Kidney epithelial cell (primary cell): ENCODE measurements around the gene NEDD4L. TPM values are rescaled to one million over a fixed set of nuclear protein-coding genes. Genes with fewer than 3 reads are reported as not detected.

Source experiments
- DNase-seq: peaks from one replicate; pipeline ENCODE4 v3.0.0-alpha.2; 2010; ENCODE audit warnings: low read depth
- H3K27me3 ChIP-seq: 2 replicates; pipeline ENCODE4 v1.6.0; 2011; ENCODE audit warnings: low read length; ENCODE audit not compliant: control insufficient read depth, insufficient read depth
- H3K36me3 ChIP-seq: 2 replicates; pipeline ENCODE4 v1.5.1; 2011; ENCODE audit warnings: low read length; ENCODE audit not compliant: control insufficient read depth, insufficient read depth
- H3K4me3 ChIP-seq: 2 replicates; pipeline ENCODE4 v1.5.1; 2011; ENCODE audit warnings: low read depth, mild to moderate bottlenecking, control low read depth, low read length
- total RNA-seq: library from RNA; depleted of rRNA; stranded (reverse); fragments of >200 nt; gene quantifications from 2 replicates; pipeline ENCODE4 v1.2.3, GENCODE V29; 2015
- TF ChIP-seq, protein P1 (sequence below): IDR thresholded peaks from 2 replicates; pipeline ENCODE4 v1.5.1; 2011; ENCODE audit warnings: mild to moderate bottlenecking, moderate library complexity, low read length, control low read depth, inconsistent platforms; ENCODE audit not compliant: insufficient read depth, poor library complexity, severe bottlenecking

NEDD4L gene
- total RNA-seq, 1 donor from 2014 or later, result 88.3 TPM

DNA sequence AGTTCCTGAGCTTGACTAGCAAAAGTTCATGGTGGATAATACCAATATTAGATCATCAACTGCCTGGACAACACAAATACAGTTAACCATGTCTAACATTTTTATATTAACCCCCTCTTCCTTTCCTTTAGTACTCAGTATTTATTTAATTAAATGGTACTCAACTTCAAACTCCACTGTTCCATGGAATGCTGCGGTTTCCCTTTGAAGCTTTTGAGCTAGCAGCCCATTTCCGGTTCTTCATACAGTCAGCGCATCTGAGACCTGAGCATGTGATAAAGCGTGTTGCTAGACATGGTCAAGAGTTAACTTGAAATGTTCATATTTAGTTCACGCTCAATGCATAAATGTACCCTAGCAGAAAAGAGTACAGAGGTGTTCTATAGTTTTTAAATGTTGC is 306.5 kb downstream of the NEDD4L start:
- H3K27me3 ChIP-seq, result no peaks in the 10 kb centered on the region
- H3K36me3 ChIP-seq, result no peaks in the 10 kb centered on the region
- TF ChIP-seq, protein P1, sequence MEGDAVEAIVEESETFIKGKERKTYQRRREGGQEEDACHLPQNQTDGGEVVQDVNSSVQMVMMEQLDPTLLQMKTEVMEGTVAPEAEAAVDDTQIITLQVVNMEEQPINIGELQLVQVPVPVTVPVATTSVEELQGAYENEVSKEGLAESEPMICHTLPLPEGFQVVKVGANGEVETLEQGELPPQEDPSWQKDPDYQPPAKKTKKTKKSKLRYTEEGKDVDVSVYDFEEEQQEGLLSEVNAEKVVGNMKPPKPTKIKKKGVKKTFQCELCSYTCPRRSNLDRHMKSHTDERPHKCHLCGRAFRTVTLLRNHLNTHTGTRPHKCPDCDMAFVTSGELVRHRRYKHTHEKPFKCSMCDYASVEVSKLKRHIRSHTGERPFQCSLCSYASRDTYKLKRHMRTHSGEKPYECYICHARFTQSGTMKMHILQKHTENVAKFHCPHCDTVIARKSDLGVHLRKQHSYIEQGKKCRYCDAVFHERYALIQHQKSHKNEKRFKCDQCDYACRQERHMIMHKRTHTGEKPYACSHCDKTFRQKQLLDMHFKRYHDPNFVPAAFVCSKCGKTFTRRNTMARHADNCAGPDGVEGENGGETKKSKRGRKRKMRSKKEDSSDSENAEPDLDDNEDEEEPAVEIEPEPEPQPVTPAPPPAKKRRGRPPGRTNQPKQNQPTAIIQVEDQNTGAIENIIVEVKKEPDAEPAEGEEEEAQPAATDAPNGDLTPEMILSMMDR, result no peak
- no peak for DNase-seq
- H3K4me3 ChIP-seq, result no peak overlapping the region

DNA sequence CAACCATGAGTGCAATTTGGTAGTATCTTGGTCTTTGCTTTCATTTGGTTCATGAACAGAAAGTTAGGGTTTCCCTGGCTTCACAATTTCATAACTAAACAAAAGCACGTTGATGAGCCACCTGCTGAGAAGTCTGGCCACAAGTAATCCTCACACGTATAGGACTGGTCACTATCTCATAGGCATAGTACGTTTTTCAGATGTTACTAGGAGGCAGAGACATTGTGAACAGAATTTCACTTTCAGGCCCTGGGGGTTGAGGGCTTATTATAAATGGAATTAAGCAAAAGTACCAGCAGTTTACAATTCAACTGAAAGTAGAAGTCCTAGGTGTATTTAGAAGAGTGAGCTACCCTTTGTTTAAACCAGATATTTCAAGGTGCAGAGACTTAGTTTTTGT is 307.8 kb downstream of the NEDD4L start:
- Histone ChIP-seq H3K27me3 (no peaks in the 10 kb centered on the region), H3K4me3 (no peak overlapping the region), H3K36me3 (no peaks in the 10 kb centered on the region)
- DNase-seq, result no peak
- TF ChIP-seq, protein P1, result no peak

DNA sequence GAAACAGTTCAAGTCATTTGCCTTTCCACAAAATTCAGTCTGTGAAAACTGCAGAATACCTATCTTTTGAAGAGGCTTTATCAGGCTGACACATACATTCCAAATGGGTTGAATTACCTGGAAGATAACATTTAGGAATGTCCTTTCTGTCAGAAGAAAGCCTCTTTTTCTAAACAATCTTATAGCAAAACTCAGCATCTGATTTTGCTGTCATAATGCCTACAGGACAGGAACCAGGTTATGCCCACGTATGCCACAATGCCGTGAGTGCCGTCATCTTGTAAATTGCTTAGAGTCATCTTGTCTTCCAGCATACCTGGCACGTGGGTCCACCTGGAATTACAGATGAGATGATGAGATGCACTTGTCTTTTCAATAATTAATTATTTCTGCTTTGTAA is 309.6 kb downstream of the NEDD4L start:
- Histone ChIP-seq H3K27me3 (no peaks in the 10 kb centered on the region), H3K36me3 (no peaks in the 10 kb centered on the region), H3K4me3 (no peak overlapping the region)
- DNase-seq, result no peak
- TF ChIP-seq, protein P1, result no peak

DNA sequence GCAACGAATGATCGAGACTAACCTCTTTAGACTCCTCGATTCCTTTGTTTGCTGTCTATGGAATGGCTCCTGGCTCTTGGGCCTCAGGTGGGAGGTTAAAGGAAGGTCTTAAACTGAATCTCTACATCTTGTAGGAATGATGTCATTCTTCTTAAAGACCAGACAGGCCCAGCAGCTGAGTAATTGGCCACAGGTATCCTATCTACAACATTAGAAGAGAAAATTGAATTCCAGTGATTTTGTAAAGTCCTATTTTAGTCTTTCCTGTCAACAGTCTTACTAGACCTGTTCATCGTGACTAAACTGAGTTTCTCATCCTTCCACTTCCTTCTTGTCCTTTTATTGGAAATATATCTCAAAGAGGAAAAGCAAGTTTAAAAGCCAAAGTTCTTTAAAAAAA is 310.0 kb downstream of the NEDD4L start:
- TF ChIP-seq, protein P1, result no peak
- no peaks in the 10 kb centered on the region for H3K27me3 ChIP-seq
- no peak overlapping the region for H3K4me3 ChIP-seq
- no peak for DNase-seq
- H3K36me3 ChIP-seq, result no peaks in the 10 kb centered on the region

DNA sequence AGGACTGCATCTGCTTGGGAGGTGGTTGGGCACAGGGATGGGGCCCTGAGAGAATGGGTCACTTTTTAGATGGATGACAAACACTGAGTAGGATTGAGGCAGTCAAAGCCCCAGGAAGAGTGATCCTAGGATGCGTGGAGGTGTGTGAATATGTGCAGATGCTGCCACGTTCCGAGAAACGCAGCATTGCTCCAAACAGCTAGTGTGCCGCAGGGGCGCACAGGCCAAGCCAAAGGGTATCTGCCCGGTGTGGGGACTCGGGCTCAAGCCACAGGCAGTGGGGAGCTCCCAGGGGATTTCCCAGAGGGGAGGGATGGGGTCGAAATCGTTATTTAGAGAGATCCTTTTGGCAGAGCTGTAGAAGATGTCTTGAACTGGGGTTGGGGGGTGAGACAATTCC is 310.8 kb downstream of the NEDD4L start:
- TF ChIP-seq, protein P1, result no peak
- Histone ChIP-seq H3K36me3 (no peaks in the 10 kb centered on the region), H3K4me3 (no peak overlapping the region), H3K27me3 (no peaks in the 10 kb centered on the region)
- DNase-seq, result no peak

DNA sequence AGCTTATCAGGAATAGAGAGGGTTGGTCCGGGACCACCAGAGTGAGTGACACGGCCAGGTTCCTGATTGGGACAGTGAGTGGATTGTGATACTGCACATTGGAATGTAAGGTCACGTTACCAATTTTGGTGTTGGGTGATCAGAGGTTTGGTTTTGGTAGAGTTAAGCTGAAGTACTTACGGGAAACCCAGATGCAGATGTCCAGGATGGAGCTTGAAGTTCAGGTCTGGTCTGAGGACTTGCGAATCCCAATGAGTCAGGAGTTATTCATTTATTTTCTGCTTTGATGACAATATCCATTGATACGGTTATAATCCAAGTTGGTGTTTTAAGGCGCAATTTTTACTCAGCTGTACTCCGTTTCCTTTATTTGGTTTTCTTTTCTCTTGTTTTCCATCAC is 311.2 kb downstream of the NEDD4L start:
- no peak overlapping the region for H3K4me3 ChIP-seq
- no peak for DNase-seq
- TF ChIP-seq, protein P1, result no peak
- H3K36me3 ChIP-seq, result no peaks in the 10 kb centered on the region
- no peaks in the 10 kb centered on the region for H3K27me3 ChIP-seq
